ENCODE results near the gene LSS.

The LSS gene

GRCh38 chr21:46193829-46194373 lies 34.7 kb downstream of the LSS start:
- TF ChIP-seq CREB1 (IDR thresholded peaks at IDR 0.05; ENCODE audit: low read depth) (no peak), TEAD4 (IDR thresholded peaks at IDR 0.05) (no peak), YY1 (IDR thresholded peaks at IDR 0.05; ENCODE audit: low read depth) (no peak), TCF12 (IDR thresholded peaks at IDR 0.05; ENCODE audit: low read depth) (no peak), EP300 (IDR thresholded peaks at IDR 0.05; ENCODE audit: borderline replicate concordance) (no peak), REST (IDR thresholded peaks at IDR 0.05; ENCODE audit: low read depth) (no peak), ZBTB7A (IDR thresholded peaks at IDR 0.05; ENCODE audit: low read depth) (no peak), FOXM1 (IDR thresholded peaks at IDR 0.05; ENCODE audit: borderline replicate concordance, low read depth) (no peak), EGR1 (IDR thresholded peaks at IDR 0.05) (no peak), CEBPB (IDR thresholded peaks at IDR 0.05) (no peak), TAF1 (IDR thresholded peaks at IDR 0.05; ENCODE audit: low read depth) (no peak), NFIC (IDR thresholded peaks at IDR 0.05) (no peak), MAX (IDR thresholded peaks at IDR 0.05) (no peak), USF1 (IDR thresholded peaks at IDR 0.05) (no peak), RAD21 (IDR thresholded peaks at IDR 0.05; ENCODE audit: low read depth) (no peak)

GRCh38 chr21:46191686-46192575 lies 36.6 kb downstream of the LSS start:
- no peak for TF ChIP-seq TCF12 (IDR thresholded peaks at IDR 0.05; ENCODE audit: low read depth)
- TF ChIP-seq CREB1 (IDR thresholded peaks at IDR 0.05; ENCODE audit: low read depth): no peak
- no peak for TF ChIP-seq FOXM1 (IDR thresholded peaks at IDR 0.05; ENCODE audit: borderline replicate concordance, low read depth)
- no peak for TF ChIP-seq REST (IDR thresholded peaks at IDR 0.05; ENCODE audit: low read depth)
- TF ChIP-seq EP300 (IDR thresholded peaks at IDR 0.05; ENCODE audit: borderline replicate concordance): no peak
- no peak for TF ChIP-seq RAD21 (IDR thresholded peaks at IDR 0.05; ENCODE audit: low read depth)
- TF ChIP-seq CEBPB (IDR thresholded peaks at IDR 0.05): no peak
- no peak for TF ChIP-seq USF1 (IDR thresholded peaks at IDR 0.05)
- TF ChIP-seq NFIC (IDR thresholded peaks at IDR 0.05): no peak
- no peak for TF ChIP-seq EGR1 (IDR thresholded peaks at IDR 0.05)
- no peak for TF ChIP-seq MAX (IDR thresholded peaks at IDR 0.05)
- no peak for TF ChIP-seq TAF1 (IDR thresholded peaks at IDR 0.05; ENCODE audit: low read depth)

- TF ChIP-seq REST (IDR thresholded peaks at IDR 0.05; ENCODE audit: low read depth) (no peak), CEBPB (IDR thresholded peaks at IDR 0.05) (no peak), FOXM1 (IDR thresholded peaks at IDR 0.05; ENCODE audit: borderline replicate concordance, low read depth) (no peak), RAD21 (IDR thresholded peaks at IDR 0.05; ENCODE audit: low read depth) (no peak), MAX (IDR thresholded peaks at IDR 0.05) (no peak), USF1 (IDR thresholded peaks at IDR 0.05) (no peak)
Observed at GRCh38 chr21:46191257-46191685, 37.3 kb downstream of the LSS start.
